Measurements from ENCODE around the gene JMJD4. TPM values are rescaled to one million over a fixed set of nuclear protein-coding genes. Genes with fewer than 3 reads are reported as not detected.

The JMJD4 gene
- total RNA-seq, 4 donors from 2014 or later = 9.2 to 21.6 (median 19.9) TPM

DNA sequence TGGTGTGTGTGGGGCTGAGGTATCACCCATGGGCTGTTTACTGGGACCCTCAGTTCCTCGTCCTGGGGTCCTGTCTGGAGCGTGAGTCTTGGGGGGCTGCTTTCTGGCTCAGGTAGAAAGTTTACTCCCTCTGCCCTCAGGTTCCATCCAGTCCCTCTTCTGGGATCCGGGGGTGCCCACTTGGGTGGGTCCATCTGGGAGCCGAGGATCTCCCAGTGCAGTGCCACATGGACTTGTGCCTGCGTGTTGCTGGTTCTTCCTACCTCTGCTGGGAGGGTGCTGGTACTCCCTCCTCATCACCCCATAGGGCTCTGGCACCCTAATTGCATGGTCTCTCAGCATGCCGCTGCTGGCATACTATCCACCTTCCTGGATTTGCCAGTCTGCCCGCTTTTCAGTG is 14.1 kb upstream of the JMJD4 start:
- Histone ChIP-seq H3K4me3 (no peak overlapping the region), H3K36me3 (peaks cover 0 to 14% of the 10 kb centered on the region in 2 donors), H3K27me3 (no peaks in the 10 kb centered on the region), H3K27ac (no peak overlapping the region), H3K4me1 (peaks cover 27 to 28% of the 10 kb centered on the region in 2 donors), H3K9me3 (no peaks in the 10 kb centered on the region)
- ATAC-seq = no peak
- intact Hi-C loops (cut with DNase I; ENCODE audit: low total_unique reads) (no loop called here), in situ Hi-C loops (cut with MboI; ENCODE audit: low sequenced_read_pairs in 4 of 4) (no loop called here)
- DNase-seq = no peak
- TF ChIP-seq POLR2A (IDR thresholded peaks at IDR 0.05) = no peak
- TF ChIP-seq, protein P1, sequence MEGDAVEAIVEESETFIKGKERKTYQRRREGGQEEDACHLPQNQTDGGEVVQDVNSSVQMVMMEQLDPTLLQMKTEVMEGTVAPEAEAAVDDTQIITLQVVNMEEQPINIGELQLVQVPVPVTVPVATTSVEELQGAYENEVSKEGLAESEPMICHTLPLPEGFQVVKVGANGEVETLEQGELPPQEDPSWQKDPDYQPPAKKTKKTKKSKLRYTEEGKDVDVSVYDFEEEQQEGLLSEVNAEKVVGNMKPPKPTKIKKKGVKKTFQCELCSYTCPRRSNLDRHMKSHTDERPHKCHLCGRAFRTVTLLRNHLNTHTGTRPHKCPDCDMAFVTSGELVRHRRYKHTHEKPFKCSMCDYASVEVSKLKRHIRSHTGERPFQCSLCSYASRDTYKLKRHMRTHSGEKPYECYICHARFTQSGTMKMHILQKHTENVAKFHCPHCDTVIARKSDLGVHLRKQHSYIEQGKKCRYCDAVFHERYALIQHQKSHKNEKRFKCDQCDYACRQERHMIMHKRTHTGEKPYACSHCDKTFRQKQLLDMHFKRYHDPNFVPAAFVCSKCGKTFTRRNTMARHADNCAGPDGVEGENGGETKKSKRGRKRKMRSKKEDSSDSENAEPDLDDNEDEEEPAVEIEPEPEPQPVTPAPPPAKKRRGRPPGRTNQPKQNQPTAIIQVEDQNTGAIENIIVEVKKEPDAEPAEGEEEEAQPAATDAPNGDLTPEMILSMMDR (IDR thresholded peaks at IDR 0.05 in 4 of 5, conservative IDR thresholded peaks at IDR 0.05 in 1 of 5) = no peak

- DNase-seq (no peak), ATAC-seq (peak in 1 of 2 donors; percentile 16)
- H3K36me3 ChIP-seq = peaks cover 0 to 14% of the 10 kb centered on the region in 2 donors
- no peaks in the 10 kb centered on the region for H3K27me3 ChIP-seq
- in situ Hi-C loops (cut with MboI; ENCODE audit: low sequenced_read_pairs in 4 of 4) = no loop called here
- no peak overlapping the region for H3K4me3 ChIP-seq
- intact Hi-C loops (cut with DNase I; ENCODE audit: low total_unique reads) = no loop called here
- no peaks in the 10 kb centered on the region for H3K9me3 ChIP-seq
- no peak overlapping the region for H3K27ac ChIP-seq
- peaks cover 22 to 23% of the 10 kb centered on the region in 2 donors for H3K4me1 ChIP-seq
- TF ChIP-seq POLR2A (IDR thresholded peaks at IDR 0.05) = no peak
- TF ChIP-seq, protein P1 (IDR thresholded peaks at IDR 0.05 in 4 of 5, conservative IDR thresholded peaks at IDR 0.05 in 1 of 5) = no peak
These were observed 13.5 kb upstream of the JMJD4 start for GRCh38 chr1:227748496-227749182.

DNA sequence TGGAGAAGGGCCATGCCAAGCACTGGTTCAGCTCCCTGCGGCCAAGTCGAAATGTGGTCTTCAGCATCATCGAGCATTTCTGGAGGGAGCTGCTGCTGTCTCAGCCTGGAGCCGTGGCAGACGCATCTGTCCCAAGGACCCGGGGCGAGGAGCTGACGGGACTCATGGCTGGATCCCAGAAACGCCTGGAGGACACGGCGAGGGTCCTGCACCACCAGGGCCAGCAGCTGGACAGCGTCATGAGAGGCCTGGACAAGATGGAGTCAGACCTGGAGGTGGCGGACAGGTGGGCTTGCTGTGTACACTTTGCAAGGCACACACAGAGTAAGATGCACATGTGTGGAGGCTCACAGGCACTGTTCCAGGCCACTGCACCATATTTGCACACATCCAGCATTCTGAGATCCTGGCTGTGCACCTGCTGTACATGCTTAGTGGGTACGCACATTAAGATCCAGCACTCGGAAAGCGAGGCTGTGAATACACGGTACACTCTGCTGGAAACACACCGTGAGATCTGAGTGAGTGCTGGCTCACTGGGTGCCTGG is 12.9 kb upstream of the JMJD4 start:
- no peak overlapping the region for H3K27ac ChIP-seq
- intact Hi-C loops (cut with DNase I; ENCODE audit: low total_unique reads) = no loop called here
- H3K4me1 ChIP-seq = peaks cover 16 to 17% of the 10 kb centered on the region in 2 donors
- no peak overlapping the region for H3K4me3 ChIP-seq
- H3K27me3 ChIP-seq = no peaks in the 10 kb centered on the region
- DNase-seq (no peak), ATAC-seq (no peak)
- in situ Hi-C loops (cut with MboI; ENCODE audit: low sequenced_read_pairs in 4 of 4) = no loop called here
- TF ChIP-seq POLR2A (IDR thresholded peaks at IDR 0.05) = no peak
- TF ChIP-seq, protein P1 (IDR thresholded peaks at IDR 0.05 in 4 of 5, conservative IDR thresholded peaks at IDR 0.05 in 1 of 5) = no peak
- H3K36me3 ChIP-seq = peaks cover 0 to 14% of the 10 kb centered on the region in 2 donors
- no peaks in the 10 kb centered on the region for H3K9me3 ChIP-seq

DNA sequence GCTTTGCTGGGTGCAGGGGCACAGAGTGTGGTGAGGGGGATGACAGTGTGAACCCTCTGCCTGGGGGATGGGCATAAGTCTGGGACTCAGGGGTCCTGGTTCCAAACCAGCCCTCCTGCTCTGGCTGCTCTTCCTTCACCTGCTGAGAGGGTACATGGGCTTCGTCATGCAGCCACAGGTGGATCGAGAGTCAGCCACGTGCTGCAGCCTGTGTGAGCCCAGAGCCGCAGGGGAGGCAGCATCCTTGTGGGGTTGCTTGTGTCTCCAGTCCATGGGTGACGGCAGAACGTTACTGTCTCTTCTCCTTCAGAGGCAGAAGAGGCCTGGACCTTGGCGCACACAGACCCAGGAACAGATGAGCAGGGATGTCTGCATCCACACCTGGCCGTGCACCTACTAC is 12.3 kb upstream of the JMJD4 start:
- peaks cover 15 to 17% of the 10 kb centered on the region in 2 donors for H3K4me1 ChIP-seq
- no peak for ATAC-seq
- DNase-seq = no peak
- TF ChIP-seq POLR2A (IDR thresholded peaks at IDR 0.05) = no peak
- TF ChIP-seq, protein P1 (IDR thresholded peaks at IDR 0.05 in 4 of 5, conservative IDR thresholded peaks at IDR 0.05 in 1 of 5) = no peak
- H3K36me3 ChIP-seq = peaks cover 0 to 14% of the 10 kb centered on the region in 2 donors
- in situ Hi-C loops (cut with MboI; ENCODE audit: low sequenced_read_pairs in 4 of 4) (no loop called here), intact Hi-C loops (cut with DNase I; ENCODE audit: low total_unique reads) (no loop called here)
- H3K27ac ChIP-seq = no peak overlapping the region
- no peaks in the 10 kb centered on the region for H3K9me3 ChIP-seq
- no peaks in the 10 kb centered on the region for H3K27me3 ChIP-seq
- H3K4me3 ChIP-seq = no peak overlapping the region

Data from gastrocnemius medialis (tissue), 4 donors.